ENCODE data around the gene TBL1Y.
"Not testable (repeated sequence)": the region's sequence is repeated elsewhere in the genome, so short reads cannot be mapped to it uniquely, and the experiment has no call there.

The TBL1Y gene

GRCh38 chrY:6974971-6975370 lies 64.5 kb downstream of the TBL1Y start:
- peak in 1 of 2 donors; percentile 2 for DNase-seq

- no peak for DNase-seq
Observed at GRCh38 chrY:6977783-6978182, 67.3 kb downstream of the TBL1Y start.

GRCh38 chrY:6983221-6983620 lies 72.7 kb downstream of the TBL1Y start:
- no peak for DNase-seq

GRCh38 chrY:6987811-6988210 lies 77.3 kb downstream of the TBL1Y start:
- DNase-seq: no peak

- peak; percentile 7 to 33 for DNase-seq
Observed at GRCh38 chrY:6989886-6990620, 79.6 kb downstream of the TBL1Y start.

GRCh38 chrY:6992041-6992440 lies 81.5 kb downstream of the TBL1Y start:
- DNase-seq: peak; percentile 52 to 61

GRCh38 chrY:6995987-6996386 lies 85.5 kb downstream of the TBL1Y start:
- no peak for DNase-seq

GRCh38 chrY:6997503-6998066 lies 87.1 kb downstream of the TBL1Y start:
- no peak for DNase-seq

GRCh38 chrY:6999905-7000304 lies 89.4 kb downstream of the TBL1Y start:
- DNase-seq: peak in 1 of 2 donors; percentile 33

GRCh38 chrY:7002581-7002980 lies 92.1 kb downstream of the TBL1Y start:
- DNase-seq: peak; percentile 1 to 2

- no peak for DNase-seq
Observed at GRCh38 chrY:7007911-7008310, 97.4 kb downstream of the TBL1Y start.

- no peak for DNase-seq
Observed at GRCh38 chrY:7008578-7009355, 98.3 kb downstream of the TBL1Y start.

- DNase-seq: no peak
Observed at GRCh38 chrY:7013051-7013450, 102.6 kb downstream of the TBL1Y start.

GRCh38 chrY:7016521-7016920 lies 106.0 kb downstream of the TBL1Y start:
- no peak for DNase-seq

- no peak for DNase-seq
Observed at GRCh38 chrY:7017244-7018080, 107.0 kb downstream of the TBL1Y start.

GRCh38 chrY:7039037-7039436 lies 128.5 kb downstream of the TBL1Y start:
- no peak for DNase-seq

- no peak for DNase-seq
Observed at GRCh38 chrY:7040662-7041061, 130.2 kb downstream of the TBL1Y start.

- no peak for DNase-seq
Observed at GRCh38 chrY:7041983-7042382, 131.5 kb downstream of the TBL1Y start.

- not testable (repeated sequence) for DNase-seq
Observed at GRCh38 chrY:7052461-7052860, 142.0 kb downstream of the TBL1Y start.

GRCh38 chrY:7056886-7057285 lies 146.4 kb downstream of the TBL1Y start:
- DNase-seq: no peak

GRCh38 chrY:7078725-7079124 lies 168.2 kb downstream of the TBL1Y start:
- DNase-seq: no peak

- not testable (repeated sequence) for DNase-seq
Observed at GRCh38 chrY:7080548-7080947, 170.1 kb downstream of the TBL1Y start.

GRCh38 chrY:7085606-7086005 lies 175.1 kb downstream of the TBL1Y start:
- DNase-seq: peak; percentile 53 to 65

Data from inflammatory macrophage (primary cell).